B cell (primary cell): Measurements from ENCODE around the gene PTH2. TPM values are rescaled to one million over a fixed set of nuclear protein-coding genes. Genes with fewer than 3 reads are reported as not detected.

ENCODE experiments used
- ATAC-seq: fragments of 200-7000 bp; cut with Tn5 transposase; one replicate; pipeline ENCODE4 v1.10.0; 2021; ENCODE audit warnings: low read depth, mild to moderate bottlenecking, moderate number of reproducible peaks, moderate library complexity
- CTCF ChIA-PET: fragments of 350-600 bp; sonication (Branson Sonifier 250); formaldehyde crosslinking; loops from one replicate; lab custom pipeline; 2021; ENCODE audit warnings: antibody characterized with exemption, inconsistent platforms; lab: Charles Lee
- POLR2A ChIA-PET: fragments of 350-600 bp; sonication (Branson Sonifier 250); formaldehyde crosslinking; loops from one replicate; lab custom pipeline; 2021; ENCODE audit warnings: antibody characterized with exemption; lab: Charles Lee
- DNase-seq: peaks from one replicate; pipeline ENCODE4 v3.0.0; 2013
- H2AFZ ChIP-seq: 2 replicates; pipeline ENCODE4 v1.6.1; 2012; ENCODE audit warnings: mild to moderate bottlenecking, low read depth, low read length; ENCODE audit not compliant: insufficient read depth, poor library complexity, severe bottlenecking
- H3K27ac ChIP-seq, 2 donors: 1 replicate in 1 of 2; 2 replicates in 1 of 2; pipeline ENCODE4 v1.5.1; 2012 to 2013; ENCODE audit warnings: low read length in 2 of 2, mild to moderate bottlenecking in 2 of 2, moderate library complexity in 1 of 2
- H3K27me3 ChIP-seq, 4 experiments: fragments of 200-600 bp in 1 of 4; sonication (generic) in 1 of 4; replicated peaks in 1 of 4; 1 replicate in 2 of 4; 2 replicates in 2 of 4; pipeline versions ENCODE4 v1.6.1 to v1.7.0; 2013 to 2016; ENCODE audit warnings: low read length in 3 of 4, mild to moderate bottlenecking in 2 of 4, mixed read lengths in 1 of 4, moderate library complexity in 1 of 4; ENCODE audit not compliant: insufficient read depth in 4 of 4, control insufficient read depth in 3 of 4; ENCODE audit errors: control extremely low read depth in 1 of 4
- H3K36me3 ChIP-seq, 2 experiments: replicated peaks in 1 of 2; 1 replicate in 1 of 2; 2 replicates in 1 of 2; pipeline versions ENCODE4 v1.6.1 to v1.7.1; 2013; ENCODE audit warnings: low read length in 1 of 2; ENCODE audit not compliant: insufficient read depth in 2 of 2, control insufficient read depth in 1 of 2; ENCODE audit errors: control extremely low read depth in 1 of 2, extremely low read depth in 1 of 2
- H3K4me1 ChIP-seq, 2 donors: fragments of 200-600 bp in 1 of 2; sonication (generic) in 1 of 2; 1 replicate in 1 of 2; 2 replicates in 1 of 2; pipeline versions ENCODE4 v1.5.1 to v1.6.1; 2013 to 2017; ENCODE audit warnings: low read length in 2 of 2; ENCODE audit not compliant: control insufficient read depth in 2 of 2, insufficient read depth in 2 of 2
- H3K4me2 ChIP-seq: replicated peaks from 2 replicates; pipeline ENCODE3; 2012; ENCODE audit warnings: mild to moderate bottlenecking, low read depth, low read length; ENCODE audit not compliant: poor library complexity, severe bottlenecking
- H3K4me3 ChIP-seq, 5 experiments: fragments of 200-600 bp in 1 of 5; sonication (generic) in 1 of 5; 1 replicate in 3 of 5; 2 replicates in 2 of 5; pipeline versions ENCODE4 v1.5.1 to v1.7.0; 2011 to 2016; ENCODE audit warnings: low read length in 4 of 5, mild to moderate bottlenecking in 4 of 5, low read depth in 2 of 5, control low read depth in 1 of 5, moderate library complexity in 1 of 5; ENCODE audit not compliant: insufficient read depth in 1 of 5; ENCODE audit errors: control extremely low read depth in 1 of 5, extremely low read depth in 1 of 5
- H3K79me2 ChIP-seq: fragments of 200-600 bp; sonication (generic); one replicate; pipeline ENCODE4 v1.6.0; 2016; ENCODE audit warnings: low read length; ENCODE audit not compliant: control insufficient read depth, insufficient read depth
- H3K9ac ChIP-seq: fragments of 200-600 bp; sonication (generic); 2 replicates; pipeline ENCODE4 v1.6.1; 2017; ENCODE audit warnings: mild to moderate bottlenecking, low read length, moderate library complexity
- H3K9me3 ChIP-seq, 3 donors: one replicate each; pipeline versions ENCODE4 v1.6.1 to v1.7.1; 2013; ENCODE audit warnings: low read length in 2 of 3; ENCODE audit not compliant: control insufficient read depth in 2 of 3, insufficient read depth in 1 of 3; ENCODE audit errors: control extremely low read depth in 1 of 3
- H4K20me1 ChIP-seq: 2 replicates; pipeline ENCODE4 v1.6.0; 2012; ENCODE audit warnings: mild to moderate bottlenecking, low read length; ENCODE audit not compliant: insufficient read depth, control insufficient read depth, poor library complexity, severe bottlenecking
- H3K27ac Mint-ChIP-seq: one replicate; pipeline ENCODE4 v1.8.0; 2021; ENCODE audit warnings: mixed read lengths
- H3K27me3 Mint-ChIP-seq: one replicate; pipeline ENCODE4 v1.8.0; 2021; ENCODE audit warnings: mixed read lengths
- H3K4me1 Mint-ChIP-seq: one replicate; pipeline ENCODE4 v1.8.0; 2021; ENCODE audit warnings: mixed read lengths
- H3K4me3 Mint-ChIP-seq: one replicate; pipeline ENCODE4 v1.8.0; 2021; ENCODE audit warnings: mixed read lengths
- H3K9me3 Mint-ChIP-seq: one replicate; pipeline ENCODE4 v1.8.0; 2022; ENCODE audit warnings: mixed read lengths; ENCODE audit not compliant: insufficient read depth
- CTCF ChIP-seq: fragments of 200-600 bp; IDR thresholded peaks from one replicate; pipeline ENCODE4 v1.8.0; 2022; ENCODE audit warnings: antibody characterized with exemption, mild to moderate bottlenecking
- EZH2 ChIP-seq: IDR thresholded peaks from 2 replicates; pipeline ENCODE4 v1.6.1; 2012; ENCODE audit warnings: borderline replicate concordance, low read depth, mild to moderate bottlenecking, moderate library complexity, low read length; ENCODE audit not compliant: insufficient read depth, poor library complexity, severe bottlenecking
- WGBS: methylation state at CpG from one replicate; pipeline ENCODE4 v1.1.5; 2013; ENCODE audit warnings: missing lambda C conversion rate; ENCODE audit not compliant: insufficient coverage; 5-methylcytosine and 5-hydroxymethylcytosine counted together
- intact Hi-C: fragments of 100-400 bp; cut with micrococcal nuclease; formaldehyde crosslinking; loops from one replicate; pipeline ENCODE4 v1.10.0; 2022
- polyA plus RNA-seq: library from polyadenylated mRNA; depleted of rRNA; stranded (reverse); fragments of >200 nt; gene quantifications from 2 replicates; pipeline ENCODE4 v1.2.3, GENCODE V29; 2012
- total RNA-seq, 2 donors: library from RNA; stranded (reverse); fragments of 120-200 nt in 1 of 2; gene quantifications; 1 replicate in 1 of 2; 2 replicates in 1 of 2; pipeline versions ENCODE4 v1.2.3 to v1.2.4, GENCODE V29; 2013 to 2022

The PTH2 gene
- total and polyA plus RNA-seq, 2 donors (not counting 1 experiment from before 2014, with no cell fraction given): not detected

GRCh38 chr19:49442354-49442753 is 19.1 kb upstream of the PTH2 start:
- no peak for ATAC-seq
- no peaks in the 10 kb centered on the region for H3K9me3 Mint-ChIP-seq
- TF ChIP-seq CTCF: no peak
- peaks cover 0 to 14% (median 0%) of the 10 kb centered on the region in 3 donors for H3K9me3 ChIP-seq
- DNase-seq: no peak
- POLR2A ChIA-PET: interaction anchor here (0.6 to 2.3 kb wide), 10 partner anchors 27 to 831 kb away, joined by 3 to 20 read pairs (median 4); partner anchors contain the start of gene CD37
- H3K27me3 Mint-ChIP-seq: peaks cover 49% of the 10 kb centered on the region
- CTCF ChIA-PET: interaction anchor here (1.0 to 5.1 kb wide), 15 partner anchors 9 to 219 kb away, joined by 3 to 70 read pairs (median 4); partner anchors contain the start of genes CD37, FLT3LG and PIH1D1
- peak overlapping the region; percentile 99 for H3K4me2 ChIP-seq
- intact Hi-C loops: loop anchor here (2.0 kb wide), 2 partner anchors 54 to 142 kb away; partner anchors contain the start of gene RPS11
- no peak overlapping the region for H3K27ac ChIP-seq
- H3K36me3 ChIP-seq: peaks cover 0 to 14% of the 10 kb centered on the region in 2 experiments
- H4K20me1 ChIP-seq: peaks cover 4% of the 10 kb centered on the region
- 13% methylated on average over 10 of the region's 11 CpGs for WGBS
- peak overlapping the region; percentile 50 for H3K27ac Mint-ChIP-seq
- peak overlapping the region; percentile 97 for H2AFZ ChIP-seq
- peak overlapping the region; percentile 89 for H3K9ac ChIP-seq
- H3K79me2 ChIP-seq: no peaks in the 10 kb centered on the region
- peaks cover 2 to 50% (median 41%) of the 10 kb centered on the region in 4 experiments for H3K27me3 ChIP-seq
- peaks cover 18 to 31% of the 10 kb centered on the region in 2 donors for H3K4me1 ChIP-seq
- H3K4me3 ChIP-seq: peak overlapping the region in 3 of 5 experiments; percentile 71 to 80 (median 77)
- H3K4me3 Mint-ChIP-seq: peak overlapping the region; percentile 93
- peaks cover 32% of the 10 kb centered on the region for H3K4me1 Mint-ChIP-seq

GRCh38 chr19:49441960-49442350 is 18.7 kb upstream of the PTH2 start:
- Histone ChIP-seq H2AFZ (no peak overlapping the region), H4K20me1 (no peaks in the 10 kb centered on the region), H3K4me1 (peaks cover 19 to 31% of the 10 kb centered on the region in 2 donors), H3K79me2 (no peaks in the 10 kb centered on the region), H3K27ac (no peak overlapping the region), H3K4me3 (peak overlapping the region in 1 of 5 experiments; percentile 29), H3K4me2 (peak overlapping the region; percentile 99), H3K9me3 (peaks cover 0 to 16% (median 0%) of the 10 kb centered on the region in 3 donors), H3K36me3 (peaks cover 0 to 10% of the 10 kb centered on the region in 2 experiments), H3K9ac (no peak overlapping the region), H3K27me3 (peaks cover 2 to 53% (median 43%) of the 10 kb centered on the region in 4 experiments)
- intact Hi-C loops: loop anchor here (2.0 kb wide), 2 partner anchors 55 to 141 kb away; partner anchors contain the start of gene RPS11
- Mint-ChIP-seq H3K9me3 (no peaks in the 10 kb centered on the region), H3K4me3 (peak overlapping the region; percentile 93), H3K27me3 (peaks cover 52% of the 10 kb centered on the region), H3K27ac (peak overlapping the region; percentile 53), H3K4me1 (peaks cover 35% of the 10 kb centered on the region)
- ATAC-seq (no peak), DNase-seq (no peak)
- ChIA-PET POLR2A (interaction anchor here (0.6 to 2.3 kb wide), 6 partner anchors 34 to 831 kb away, joined by 3 to 20 read pairs (median 4); partner anchors contain the start of gene CD37), CTCF (interaction anchor here (1.0 to 5.1 kb wide), 10 partner anchors 12 to 219 kb away, joined by 3 to 70 read pairs (median 6); partner anchors contain the start of genes CD37 and FLT3LG)
- 36% methylated on average over 14 of the region's 14 CpGs for WGBS
- no peak for TF ChIP-seq EZH2
